Glomerular visceral epithelial cell (primary cell): ENCODE data around the gene NPAS3.
A peak's percentile ranks its signal among the peaks of the same experiment; 100 is the strongest.

Experiments
- DNase-seq: peaks from one replicate; pipeline ENCODE4 v3.0.0-alpha.2; 2016; ENCODE audit errors: extremely low spot score

NPAS3 gene

GRCh38 chr14:32938719-32939253 is at the start of gene NPAS3:
Gene NPAS3 (plus strand): TSS chr14:32938879.
- no peak for DNase-seq

- DNase-seq, result peak; percentile 28
Observed at GRCh38 chr14:32896979-32897697, 41.5 kb upstream of the NPAS3 start.

GRCh38 chr14:32897698-32898064 is 41.0 kb upstream of the NPAS3 start:
- no peak for DNase-seq

- DNase-seq, result no peak
Observed at GRCh38 chr14:32898876-32899275, 39.8 kb upstream of the NPAS3 start.

- DNase-seq, result no peak
Observed at GRCh38 chr14:32900547-32900946, 38.1 kb upstream of the NPAS3 start.

- DNase-seq, result no peak
Observed at GRCh38 chr14:32905013-32905412, 33.7 kb upstream of the NPAS3 start.

- DNase-seq, result no peak
Observed at GRCh38 chr14:32906672-32907071, 32.0 kb upstream of the NPAS3 start.

GRCh38 chr14:32908196-32909084 is 30.2 kb upstream of the NPAS3 start:
- DNase-seq, result no peak

GRCh38 chr14:32913725-32914124 is 25.0 kb upstream of the NPAS3 start:
- DNase-seq, result no peak

- DNase-seq, result no peak
Observed at GRCh38 chr14:32914391-32914790, 24.3 kb upstream of the NPAS3 start.

GRCh38 chr14:32920696-32921276 is 17.9 kb upstream of the NPAS3 start:
- no peak for DNase-seq

GRCh38 chr14:32925439-32925838 is 13.2 kb upstream of the NPAS3 start:
- no peak for DNase-seq

GRCh38 chr14:32932302-32932913 is 6.3 kb upstream of the NPAS3 start:
- DNase-seq, result no peak

- no peak for DNase-seq
Observed at GRCh38 chr14:32932914-32933628, 5.6 kb upstream of the NPAS3 start.

- no peak for DNase-seq
Observed at GRCh38 chr14:32933629-32934072, 5.0 kb upstream of the NPAS3 start.

- DNase-seq, result peak; percentile 13
Observed at GRCh38 chr14:32934073-32934880, 4.4 kb upstream of the NPAS3 start.

- no peak for DNase-seq
Observed at GRCh38 chr14:32934881-32935633, 3.6 kb upstream of the NPAS3 start.

- DNase-seq, result peak; percentile 46
Observed at GRCh38 chr14:32939254-32940065, 781 bp downstream of the NPAS3 start.
